ENCODE measurements around the gene PLEKHG5. TPM values are rescaled to one million over a fixed set of nuclear protein-coding genes. Genes with fewer than 3 reads are reported as not detected.
"Not testable (repeated sequence)": the region's sequence is repeated elsewhere in the genome, so short reads cannot be mapped to it uniquely, and the experiment has no call there.

The PLEKHG5 gene
- total and polyA plus RNA-seq, 4 donors = 3.4 to 22.9 (median 10.0) TPM

- peaks cover 0 to 23% (median 22%) of the 10 kb centered on the region in 3 donors for H3K27me3 ChIP-seq (ENCODE audit: control insufficient read depth in 3 of 3, insufficient read depth in 3 of 3, low read length in 2 of 3)
- WGBS, 2 donors = 2 to 3% methylated on average over 67 of the region's 67 CpGs
- H3K9ac ChIP-seq (ENCODE audit: insufficient read depth in 1 of 2, low read length in 2 of 2) = no peak overlapping the region
- TF ChIP-seq, protein P1, sequence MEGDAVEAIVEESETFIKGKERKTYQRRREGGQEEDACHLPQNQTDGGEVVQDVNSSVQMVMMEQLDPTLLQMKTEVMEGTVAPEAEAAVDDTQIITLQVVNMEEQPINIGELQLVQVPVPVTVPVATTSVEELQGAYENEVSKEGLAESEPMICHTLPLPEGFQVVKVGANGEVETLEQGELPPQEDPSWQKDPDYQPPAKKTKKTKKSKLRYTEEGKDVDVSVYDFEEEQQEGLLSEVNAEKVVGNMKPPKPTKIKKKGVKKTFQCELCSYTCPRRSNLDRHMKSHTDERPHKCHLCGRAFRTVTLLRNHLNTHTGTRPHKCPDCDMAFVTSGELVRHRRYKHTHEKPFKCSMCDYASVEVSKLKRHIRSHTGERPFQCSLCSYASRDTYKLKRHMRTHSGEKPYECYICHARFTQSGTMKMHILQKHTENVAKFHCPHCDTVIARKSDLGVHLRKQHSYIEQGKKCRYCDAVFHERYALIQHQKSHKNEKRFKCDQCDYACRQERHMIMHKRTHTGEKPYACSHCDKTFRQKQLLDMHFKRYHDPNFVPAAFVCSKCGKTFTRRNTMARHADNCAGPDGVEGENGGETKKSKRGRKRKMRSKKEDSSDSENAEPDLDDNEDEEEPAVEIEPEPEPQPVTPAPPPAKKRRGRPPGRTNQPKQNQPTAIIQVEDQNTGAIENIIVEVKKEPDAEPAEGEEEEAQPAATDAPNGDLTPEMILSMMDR (IDR thresholded peaks at IDR 0.05; ENCODE audit: control extremely low read depth, extremely low read depth) = no peak
- no peaks in the 10 kb centered on the region for H3K36me3 ChIP-seq (ENCODE audit: control insufficient read depth in 4 of 4, insufficient read depth in 4 of 4, low read length in 4 of 4)
- H3K9me3 ChIP-seq (ENCODE audit: control insufficient read depth in 4 of 4, insufficient read depth in 3 of 4, low read length in 3 of 4) = no peaks in the 10 kb centered on the region
- H3K27ac ChIP-seq (ENCODE audit: low read depth in 1 of 2, low read length in 1 of 2) = no peak overlapping the region
- DNase-seq (no peak), ATAC-seq (ENCODE audit: insufficient read depth, low FRiP score) (no peak)
- H3K4me1 ChIP-seq (ENCODE audit: control insufficient read depth in 5 of 5, insufficient read depth in 5 of 5, low read length in 5 of 5) = peaks cover 0 to 7% (median 0%) of the 10 kb centered on the region in 5 donors
- no peak overlapping the region for H3K4me3 ChIP-seq
These were observed 44.2 kb downstream of the PLEKHG5 start for GRCh38 chr1:6447016-6447817.

GRCh38 chr1:6446665-6447015, 44.8 kb downstream of the PLEKHG5 start:
- Histone ChIP-seq H3K36me3 (ENCODE audit: control insufficient read depth in 4 of 4, insufficient read depth in 4 of 4, low read length in 4 of 4) (no peaks in the 10 kb centered on the region), H3K9me3 (ENCODE audit: control insufficient read depth in 4 of 4, insufficient read depth in 3 of 4, low read length in 3 of 4) (no peaks in the 10 kb centered on the region), H3K4me1 (ENCODE audit: control insufficient read depth in 5 of 5, insufficient read depth in 5 of 5, low read length in 5 of 5) (peaks cover 0 to 7% (median 0%) of the 10 kb centered on the region in 5 donors), H3K27ac (ENCODE audit: low read depth in 1 of 2, low read length in 1 of 2) (no peak overlapping the region), H3K4me3 (no peak overlapping the region), H3K9ac (ENCODE audit: insufficient read depth in 1 of 2, low read length in 2 of 2) (no peak overlapping the region), H3K27me3 (ENCODE audit: control insufficient read depth in 3 of 3, insufficient read depth in 3 of 3, low read length in 2 of 3) (peaks cover 0 to 28% (median 23%) of the 10 kb centered on the region in 3 donors)
- DNase-seq (no peak), ATAC-seq (ENCODE audit: insufficient read depth, low FRiP score) (no peak)
- 60 to 65% methylated on average over 4 of the region's 4 CpGs for WGBS, 2 donors
- TF ChIP-seq, protein P1 (IDR thresholded peaks at IDR 0.05; ENCODE audit: control extremely low read depth, extremely low read depth) = no peak

DNA sequence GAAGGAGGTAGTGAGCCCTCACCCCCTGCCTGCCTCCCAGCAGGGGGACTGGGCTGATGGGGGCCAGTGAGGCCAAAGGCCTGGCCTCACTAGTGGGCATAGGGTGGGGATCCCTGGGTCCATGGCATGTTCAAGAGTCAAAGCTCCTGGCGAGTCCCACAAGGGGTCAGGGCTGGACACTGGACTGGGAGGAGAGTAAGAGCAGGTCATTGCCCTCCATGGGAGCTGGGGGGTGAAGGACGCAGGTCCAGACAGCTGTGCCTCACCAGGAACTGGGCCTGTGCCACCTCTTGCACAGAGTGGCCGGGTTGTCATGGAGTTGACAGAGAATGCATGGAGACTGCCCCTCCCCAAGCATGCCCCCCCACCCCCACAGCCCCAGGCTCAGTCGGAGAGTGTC, 45.5 kb downstream of the PLEKHG5 start:
- not testable (repeated sequence) for H3K36me3 ChIP-seq (ENCODE audit: control insufficient read depth in 4 of 4, insufficient read depth in 4 of 4, low read length in 4 of 4); H3K9ac ChIP-seq (ENCODE audit: insufficient read depth in 1 of 2, low read length in 2 of 2); H3K4me3 ChIP-seq; ATAC-seq (ENCODE audit: insufficient read depth, low FRiP score); H3K27ac ChIP-seq (ENCODE audit: low read depth in 1 of 2, low read length in 1 of 2); H3K4me1 ChIP-seq (ENCODE audit: control insufficient read depth in 5 of 5, insufficient read depth in 5 of 5, low read length in 5 of 5); H3K9me3 ChIP-seq (ENCODE audit: control insufficient read depth in 4 of 4, insufficient read depth in 3 of 4, low read length in 3 of 4); DNase-seq
- whole genome bisulfite sequencing, 2 donors = 81 to 86% methylated on average over 3 to 4 of the region's 4 CpGs
- peaks cover 5 to 32% (median 29%) of the 10 kb centered on the region in 3 donors for H3K27me3 ChIP-seq (ENCODE audit: control insufficient read depth in 3 of 3, insufficient read depth in 3 of 3, low read length in 2 of 3)

DNA sequence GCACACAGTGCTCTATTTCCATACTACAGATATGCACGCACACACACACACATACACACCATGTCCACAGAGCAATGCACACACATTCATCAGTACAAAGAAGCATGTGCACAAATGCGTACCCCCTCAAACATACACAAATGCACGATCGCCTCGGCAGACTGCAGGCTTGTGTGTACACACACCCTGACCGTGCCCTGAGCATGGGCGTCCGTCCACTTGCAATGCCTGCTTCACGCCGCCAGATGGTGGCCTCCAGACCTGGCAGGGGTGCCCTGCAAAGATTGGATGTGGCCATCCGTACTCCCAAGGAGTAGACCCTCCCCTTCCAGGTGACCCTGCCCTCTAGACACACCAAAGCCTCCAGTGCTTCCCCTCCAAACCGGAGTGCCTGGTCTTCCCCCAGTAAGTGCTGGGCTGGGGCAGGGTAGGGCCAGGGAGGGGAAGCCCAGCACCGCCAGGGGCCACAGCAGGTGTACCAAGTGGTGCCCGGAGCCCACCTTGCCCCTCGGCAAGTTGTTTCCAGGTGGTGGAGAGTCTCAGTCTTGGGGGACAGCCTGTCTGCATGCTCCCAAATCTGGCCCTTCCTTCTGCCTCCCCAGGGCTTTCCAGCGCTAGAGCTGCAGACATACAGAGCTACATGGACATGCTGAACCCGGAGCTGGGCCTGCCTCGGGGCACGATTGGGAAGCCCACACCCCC, 46.3 kb downstream of the PLEKHG5 start:
- DNase-seq (peak in 1 of 3 donors; percentile 48), ATAC-seq (ENCODE audit: insufficient read depth, low FRiP score) (no peak)
- Histone ChIP-seq H3K4me1 (ENCODE audit: control insufficient read depth in 5 of 5, insufficient read depth in 5 of 5, low read length in 5 of 5) (peaks cover 0 to 6% (median 0%) of the 10 kb centered on the region in 5 donors), H3K4me3 (no peak overlapping the region), H3K27me3 (ENCODE audit: control insufficient read depth in 3 of 3, insufficient read depth in 3 of 3, low read length in 2 of 3) (peaks cover 6 to 27% (median 26%) of the 10 kb centered on the region in 3 donors), H3K9ac (ENCODE audit: insufficient read depth in 1 of 2, low read length in 2 of 2) (no peak overlapping the region), H3K36me3 (ENCODE audit: control insufficient read depth in 4 of 4, insufficient read depth in 4 of 4, low read length in 4 of 4) (no peaks in the 10 kb centered on the region), H3K27ac (ENCODE audit: low read depth in 1 of 2, low read length in 1 of 2) (no peak overlapping the region), H3K9me3 (ENCODE audit: control insufficient read depth in 4 of 4, insufficient read depth in 3 of 4, low read length in 3 of 4) (no peaks in the 10 kb centered on the region)
- TF ChIP-seq, protein P1 (IDR thresholded peaks at IDR 0.05; ENCODE audit: control extremely low read depth, extremely low read depth) = no peak
- WGBS, 2 donors = 49 to 52% methylated on average over 19 of the region's 19 CpGs

Measured in lung (tissue), 12 donors.